Measurements from ENCODE around the gene KLHL24. TPM values are rescaled to one million over a fixed set of nuclear protein-coding genes. Genes with fewer than 3 reads are reported as not detected.

The KLHL24 gene
- total and polyA plus RNA-seq, 7 donors = 8.8 to 201 (median 144) TPM

DNA sequence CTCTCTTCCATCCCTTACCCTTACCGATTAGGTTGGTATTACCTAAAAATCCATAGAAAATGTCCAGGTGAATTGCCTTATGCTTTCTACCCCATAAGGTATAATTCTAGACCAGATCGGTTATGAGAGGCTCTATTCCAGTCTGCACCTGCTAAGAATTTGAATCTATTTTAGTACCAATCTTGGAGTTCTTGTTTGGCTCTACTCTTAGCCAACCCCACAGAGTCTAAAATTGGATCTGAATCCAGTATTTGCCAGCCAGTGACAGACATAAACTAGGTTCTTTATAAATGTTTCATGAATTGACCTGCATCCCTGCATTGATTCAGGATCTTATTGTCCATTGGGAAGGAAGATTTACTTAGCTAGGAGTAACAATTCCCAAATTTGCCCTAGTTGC, 6.5 kb downstream of the KLHL24 start:
- Histone ChIP-seq H3K36me3 (no peaks in the 10 kb centered on the region), H3K4me1 (peaks cover 0 to 79% (median 60%) of the 10 kb centered on the region in 4 donors), H3K27me3 (no peaks in the 10 kb centered on the region), H3K4me3 (no peak overlapping the region), H3K27ac (peak overlapping the region; percentile 22 to 66 (median 36)), H3K9me3 (no peaks in the 10 kb centered on the region)
- intact Hi-C loops (cut with DNase I) = no loop called here
- no peak for DNase-seq
- 95 to 97% methylated on average over 2 of the region's 2 CpGs for WGBS, 2 donors
- TF ChIP-seq EP300 (IDR thresholded peaks at IDR 0.05) (no peak), POLR2AphosphoS5 (IDR thresholded peaks at IDR 0.05) (no peak), POLR2A (IDR thresholded peaks at IDR 0.05) (no peak), CTCF (IDR thresholded peaks at IDR 0.05) (no peak)

DNA sequence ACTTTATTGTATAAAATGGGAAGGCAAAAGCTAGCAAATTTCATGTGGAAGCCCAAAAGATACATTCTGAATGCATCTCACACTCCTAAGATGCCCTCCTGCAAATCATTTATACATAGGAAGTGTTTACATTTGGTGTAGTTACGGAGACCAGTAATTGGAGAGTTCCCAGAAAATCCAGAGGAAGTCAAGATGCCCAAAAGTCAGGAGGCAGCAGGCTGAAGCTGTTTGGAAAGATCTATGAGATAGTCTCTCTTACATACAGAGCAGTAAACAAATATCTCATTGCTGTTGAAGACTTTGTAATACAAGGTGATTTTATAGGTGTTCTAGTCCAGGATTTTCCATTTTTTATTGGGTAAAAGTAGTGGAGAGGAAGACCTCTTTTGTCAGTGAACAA, 8.8 kb downstream of the KLHL24 start:
- Histone ChIP-seq H3K27me3 (no peaks in the 10 kb centered on the region), H3K4me1 (peaks cover 0 to 55% (median 36%) of the 10 kb centered on the region in 4 donors), H3K36me3 (no peaks in the 10 kb centered on the region), H3K4me3 (no peak overlapping the region), H3K9me3 (no peaks in the 10 kb centered on the region), H3K27ac (no peak overlapping the region)
- no peak for DNase-seq
- WGBS, 2 donors = 70 to 78% methylated on average over 1 of the region's 1 CpG
- TF ChIP-seq CTCF (IDR thresholded peaks at IDR 0.05) = no peak
- no peak for TF ChIP-seq POLR2AphosphoS5 (IDR thresholded peaks at IDR 0.05)
- no peak for TF ChIP-seq POLR2A (IDR thresholded peaks at IDR 0.05)
- TF ChIP-seq EP300 (IDR thresholded peaks at IDR 0.05) = no peak
- intact Hi-C loops (cut with DNase I) = no loop called here

GRCh38 chr3:183645254-183645653, 9.8 kb downstream of the KLHL24 start:
- intact Hi-C loops (cut with DNase I) = no loop called here
- H3K4me3 ChIP-seq = no peak overlapping the region
- H3K36me3 ChIP-seq = peaks cover 0 to 7% (median under 1%) of the 10 kb centered on the region in 4 donors
- no peaks in the 10 kb centered on the region for H3K9me3 ChIP-seq
- TF ChIP-seq EP300 (IDR thresholded peaks at IDR 0.05) = no peak
- WGBS, 2 donors = 96 to 97% methylated on average over 2 of the region's 2 CpGs
- no peak overlapping the region for H3K27ac ChIP-seq
- peaks cover 0 to 49% (median 35%) of the 10 kb centered on the region in 4 donors for H3K4me1 ChIP-seq
- no peaks in the 10 kb centered on the region for H3K27me3 ChIP-seq
- DNase-seq = no peak

- peaks cover 0 to 24% (median 10%) of the 10 kb centered on the region in 4 donors for H3K4me1 ChIP-seq
- no peak overlapping the region for H3K4me3 ChIP-seq
- intact Hi-C loops (cut with DNase I) = no loop called here
- 97% methylated on average over 4 of the region's 4 CpGs for WGBS, 2 donors
- DNase-seq = no peak
- TF ChIP-seq POLR2AphosphoS5 (IDR thresholded peaks at IDR 0.05) (no peak), POLR2A (IDR thresholded peaks at IDR 0.05) (no peak), EP300 (IDR thresholded peaks at IDR 0.05) (no peak), CTCF (IDR thresholded peaks at IDR 0.05) (no peak)
- H3K36me3 ChIP-seq = peaks cover 12 to 44% (median 29%) of the 10 kb centered on the region in 4 donors
- no peak overlapping the region for H3K27ac ChIP-seq
- peaks cover 4 to 23% (median 8%) of the 10 kb centered on the region in 4 donors for H3K9me3 ChIP-seq
- no peaks in the 10 kb centered on the region for H3K27me3 ChIP-seq
Observed at GRCh38 chr3:183650554-183650953, 15.1 kb downstream of the KLHL24 start.

GRCh38 chr3:183653209-183654064, 18.0 kb downstream of the KLHL24 start:
- no peaks in the 10 kb centered on the region for H3K27me3 ChIP-seq
- TF ChIP-seq EP300 (IDR thresholded peaks at IDR 0.05) (no peak), POLR2AphosphoS5 (IDR thresholded peaks at IDR 0.05) (no peak), POLR2A (IDR thresholded peaks at IDR 0.05) (no peak), CTCF (IDR thresholded peaks at IDR 0.05) (no peak)
- H3K4me3 ChIP-seq = no peak overlapping the region
- H3K9me3 ChIP-seq = peaks cover 4 to 23% (median 8%) of the 10 kb centered on the region in 4 donors
- intact Hi-C loops (cut with DNase I) = no loop called here
- no peak overlapping the region for H3K27ac ChIP-seq
- H3K4me1 ChIP-seq = peaks cover 0 to 23% (median 12%) of the 10 kb centered on the region in 4 donors
- peaks cover 12 to 44% (median 29%) of the 10 kb centered on the region in 4 donors for H3K36me3 ChIP-seq
- 95 to 98% methylated on average over 6 of the region's 6 CpGs for WGBS, 2 donors
- no peak for DNase-seq

Data from sigmoid colon (tissue), 7 donors.